NCI-H524 treated with DMSO at 0.1 percent for 48 hours (cell line): ENCODE results near the gene SYCE3.

ENCODE experiments used
- DNase-seq: peaks from one replicate; lab custom pipeline; 2025; lab: John Stamatoyannopoulos, UW

The SYCE3 gene

DNA sequence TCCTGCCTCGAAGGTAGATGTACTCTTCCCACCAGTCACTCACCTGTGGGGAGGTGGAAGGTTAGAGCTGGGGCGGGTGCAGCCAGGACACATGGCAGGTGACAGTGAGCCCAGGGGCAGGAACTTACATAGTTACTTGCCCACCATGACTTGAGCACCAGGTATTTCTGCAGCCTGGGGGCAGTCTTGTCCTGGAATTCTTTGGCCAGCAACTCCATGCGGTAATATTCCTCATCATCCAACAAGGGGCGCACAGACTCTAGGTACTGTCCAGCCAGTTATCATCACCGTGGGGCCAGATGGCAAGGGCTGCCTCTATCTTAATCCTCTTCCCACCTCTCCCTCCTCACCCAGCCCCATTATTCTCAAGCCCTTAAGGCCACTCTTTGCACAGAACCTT, 13.4 kb upstream of the SYCE3 start:
- DNase-seq: peak; percentile 88

GRCh38 chr22:50575426-50575941, 12.8 kb upstream of the SYCE3 start:
- no peak for DNase-seq

DNA sequence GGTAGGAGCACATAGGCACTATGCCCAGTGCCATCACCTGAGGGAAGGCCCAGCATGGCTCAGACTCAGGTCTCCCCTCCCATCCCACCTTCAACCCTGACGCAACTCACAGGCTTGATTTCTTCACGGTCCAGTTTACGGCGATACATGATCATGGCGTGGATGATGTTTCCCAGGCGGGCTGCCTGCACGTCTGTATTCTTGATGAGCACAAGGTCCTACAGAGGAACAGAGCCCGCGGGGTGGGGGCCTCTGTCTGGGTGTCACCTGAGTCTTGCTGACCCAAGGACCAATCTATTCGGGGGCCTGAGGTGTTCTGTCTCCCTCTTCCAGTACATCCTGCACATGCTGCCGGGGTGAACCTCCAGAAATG, 11.7 kb upstream of the SYCE3 start:
- no peak for DNase-seq

- no peak for DNase-seq
These were observed 11.0 kb upstream of the SYCE3 start for GRCh38 chr22:50573491-50574382.

DNA sequence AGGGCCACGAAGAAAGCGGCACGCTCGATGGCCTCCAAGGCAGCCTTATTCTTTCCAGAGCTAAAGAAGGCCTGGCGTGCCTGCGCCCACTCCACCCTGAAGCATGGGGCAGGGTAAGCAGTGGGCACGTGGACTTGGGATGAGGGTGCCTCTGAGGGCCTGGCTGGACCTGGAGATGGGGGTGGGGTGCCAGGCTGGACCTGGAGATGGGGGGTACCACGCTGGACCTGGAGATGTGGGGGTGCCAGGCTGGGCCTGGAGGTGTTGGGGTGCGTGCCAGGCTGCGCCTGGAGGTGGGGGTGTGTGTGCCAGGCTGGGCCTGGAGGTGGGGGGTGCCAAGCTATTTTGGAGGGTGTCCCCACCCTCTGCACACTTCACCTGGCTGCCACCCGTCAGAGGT, 10.2 kb upstream of the SYCE3 start:
- no peak for DNase-seq

- DNase-seq: no peak
These were observed 8.8 kb upstream of the SYCE3 start for GRCh38 chr22:50571264-50572175.

GRCh38 chr22:50570861-50571260, 8.1 kb upstream of the SYCE3 start:
- no peak for DNase-seq

- no peak for DNase-seq
These were observed 7.3 kb upstream of the SYCE3 start for GRCh38 chr22:50569896-50570535.

DNA sequence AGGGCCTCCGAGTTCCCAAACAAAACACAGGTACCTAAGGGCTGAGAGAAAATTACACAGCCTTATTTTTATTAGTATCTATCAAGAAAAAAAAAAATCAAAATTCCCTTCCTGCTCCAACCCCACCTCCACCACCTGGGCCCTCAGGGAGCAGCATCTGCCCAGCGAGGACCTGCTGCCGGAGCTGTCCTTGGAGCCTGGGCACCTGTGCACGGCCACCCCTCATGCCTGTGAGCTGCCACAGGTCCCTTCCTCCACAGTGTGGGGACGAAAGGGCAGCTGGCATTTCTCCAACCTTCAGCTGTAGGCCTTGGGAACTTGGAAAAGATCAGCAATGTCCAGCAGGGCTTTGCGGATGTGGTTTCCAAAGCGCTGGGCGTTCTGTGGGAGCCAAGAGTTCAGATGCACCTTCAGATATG, 6.3 kb upstream of the SYCE3 start:
- DNase-seq: no peak

DNA sequence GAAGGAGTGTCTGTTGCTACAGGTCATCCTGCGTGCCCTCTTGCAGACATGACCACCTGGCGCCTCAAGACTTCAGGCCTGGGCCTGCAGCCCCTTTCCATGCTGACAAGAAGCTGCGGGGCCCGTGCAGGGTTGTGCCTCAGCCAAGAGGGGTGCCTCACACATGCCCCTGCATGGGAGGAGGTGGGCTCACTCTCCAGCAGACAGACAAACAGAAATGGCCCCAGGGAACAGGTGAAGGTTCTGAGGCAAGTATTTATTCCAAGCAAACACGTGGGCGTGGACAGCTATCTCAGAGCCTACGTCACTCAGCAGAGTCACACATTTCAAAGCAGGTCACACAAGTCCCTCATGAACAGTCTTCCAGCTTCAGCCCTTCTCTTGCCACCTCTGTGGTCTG, 5.9 kb upstream of the SYCE3 start:
- DNase-seq: no peak

DNA sequence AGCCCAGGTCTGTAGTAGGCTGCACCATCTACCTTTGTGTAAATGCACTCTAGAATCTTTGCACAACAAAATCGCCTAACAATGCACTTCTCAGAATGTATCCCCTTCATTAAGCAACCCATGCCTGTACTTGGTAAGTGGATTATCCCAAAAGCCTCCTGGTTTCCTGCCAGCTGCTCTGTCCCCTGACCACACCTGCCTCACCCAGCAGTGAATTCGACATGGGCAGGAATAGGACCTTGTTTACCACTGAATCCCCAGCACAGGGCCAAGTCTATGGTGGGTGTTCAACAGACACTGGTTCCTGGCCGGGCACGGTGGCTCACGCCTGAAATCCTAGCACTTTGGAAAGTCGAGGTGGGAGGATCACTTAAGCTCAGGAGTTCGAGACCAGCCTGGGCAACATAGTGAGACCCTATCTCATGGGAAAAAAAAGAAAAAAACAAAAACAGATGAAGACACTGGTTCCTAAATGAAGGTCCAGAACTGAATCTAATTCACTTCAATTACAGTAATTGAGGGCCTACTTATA, 5.1 kb upstream of the SYCE3 start:
- DNase-seq: no peak

DNA sequence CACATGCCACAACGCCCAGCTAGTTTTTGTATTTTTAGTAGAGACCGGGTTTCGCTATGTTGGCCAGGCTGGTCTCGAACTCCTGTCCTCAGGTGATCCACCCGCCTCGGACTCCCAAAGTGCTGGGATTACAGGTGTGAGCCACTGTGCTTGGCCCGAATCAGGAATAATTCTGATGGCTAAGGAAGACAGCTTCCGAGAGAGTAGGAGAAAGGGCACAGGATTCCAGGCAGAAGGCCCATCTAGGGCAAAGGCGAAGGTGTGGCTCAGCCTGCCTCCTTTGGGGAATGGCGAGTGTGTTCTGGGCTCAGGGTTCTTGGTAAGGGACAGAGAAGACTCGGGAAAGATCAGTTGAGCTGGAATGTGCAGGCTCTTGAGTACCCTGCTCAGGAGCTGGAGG, 1.6 kb upstream of the SYCE3 start:
- no peak for DNase-seq

- DNase-seq: no peak
These were observed 868 bp upstream of the SYCE3 start for GRCh38 chr22:50563413-50564160.

DNA sequence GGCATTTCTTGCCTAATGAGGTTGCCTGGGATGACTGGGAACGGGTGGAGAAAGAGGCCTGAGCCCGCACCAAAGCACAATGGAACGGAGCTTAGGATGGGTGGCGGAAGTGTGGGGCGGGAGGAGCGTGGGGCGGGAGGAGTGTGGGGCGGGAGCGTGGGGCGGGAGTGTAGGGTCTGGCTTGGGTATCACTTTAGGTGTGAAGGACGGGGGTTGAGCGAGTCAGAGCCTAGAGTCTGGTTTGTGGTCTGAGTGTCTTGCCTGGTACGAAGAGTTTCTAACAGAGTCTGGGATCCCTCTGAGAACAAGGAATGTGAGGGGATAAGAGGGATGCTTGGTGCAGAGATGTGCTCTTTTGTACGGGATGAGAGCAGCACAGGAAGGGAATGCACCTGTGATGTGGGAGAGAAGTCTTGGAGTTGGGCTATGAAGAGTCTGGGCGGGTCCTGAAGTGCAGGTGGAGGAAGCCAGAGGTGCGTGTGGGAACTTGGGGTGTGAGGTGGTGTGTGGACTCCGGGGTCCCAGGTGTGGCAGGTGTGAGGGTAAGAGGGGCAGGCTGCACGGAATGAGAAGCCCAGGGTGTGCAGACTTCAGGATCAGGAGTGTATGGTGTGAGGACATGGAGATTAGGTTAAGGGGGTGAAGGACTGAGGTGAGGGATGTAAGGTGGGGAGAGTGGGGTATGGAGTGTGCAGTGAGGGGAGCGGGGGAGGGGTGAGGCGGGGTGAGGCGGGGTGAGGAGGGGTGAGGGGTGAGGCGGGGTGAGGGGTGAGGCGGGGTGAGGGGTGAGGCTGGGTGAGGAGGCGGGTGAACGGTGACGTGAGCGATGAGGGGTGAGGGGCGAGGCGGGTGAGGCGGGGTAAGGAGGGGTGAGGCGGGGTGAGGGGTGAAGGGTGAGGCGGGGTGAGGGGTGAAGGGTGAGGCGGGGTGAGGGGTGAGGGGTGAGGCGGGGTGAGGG, 1.0 kb downstream of the SYCE3 start:
- DNase-seq: no peak

- DNase-seq: no peak
These were observed 2.7 kb downstream of the SYCE3 start for GRCh38 chr22:50560034-50560433.

- DNase-seq: no peak
These were observed 6.0 kb downstream of the SYCE3 start for GRCh38 chr22:50556703-50557102.

GRCh38 chr22:50553310-50553709, 9.4 kb downstream of the SYCE3 start:
- no peak for DNase-seq

DNA sequence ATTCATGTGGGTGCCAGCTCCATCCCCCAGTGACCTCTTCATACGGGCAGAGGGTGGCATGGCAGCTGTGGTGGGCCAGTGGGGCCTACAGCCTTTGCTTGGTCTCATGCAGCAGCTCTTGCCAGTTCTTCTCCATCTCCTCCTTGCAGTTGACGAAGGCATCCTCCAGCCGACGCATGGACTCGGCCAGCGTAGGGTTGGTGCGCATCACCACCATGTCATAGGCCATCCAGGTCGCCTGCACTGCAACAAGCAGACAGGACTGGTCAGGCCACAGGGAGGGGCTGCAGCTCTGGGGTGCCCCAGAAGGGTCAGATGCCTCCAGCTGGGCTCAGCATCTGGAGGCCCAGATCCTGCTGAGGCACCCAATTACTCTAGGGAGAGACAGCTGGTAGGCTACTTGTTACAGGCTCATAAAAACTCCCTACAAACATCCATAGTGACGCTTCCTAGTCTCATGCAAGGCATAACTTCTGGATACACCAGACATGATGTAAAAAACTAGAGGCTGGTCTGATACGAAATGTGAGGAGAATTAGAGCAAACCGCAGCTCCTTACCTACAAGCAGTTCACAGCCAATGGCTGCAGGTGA, 11.5 kb downstream of the SYCE3 start:
- DNase-seq: no peak

DNA sequence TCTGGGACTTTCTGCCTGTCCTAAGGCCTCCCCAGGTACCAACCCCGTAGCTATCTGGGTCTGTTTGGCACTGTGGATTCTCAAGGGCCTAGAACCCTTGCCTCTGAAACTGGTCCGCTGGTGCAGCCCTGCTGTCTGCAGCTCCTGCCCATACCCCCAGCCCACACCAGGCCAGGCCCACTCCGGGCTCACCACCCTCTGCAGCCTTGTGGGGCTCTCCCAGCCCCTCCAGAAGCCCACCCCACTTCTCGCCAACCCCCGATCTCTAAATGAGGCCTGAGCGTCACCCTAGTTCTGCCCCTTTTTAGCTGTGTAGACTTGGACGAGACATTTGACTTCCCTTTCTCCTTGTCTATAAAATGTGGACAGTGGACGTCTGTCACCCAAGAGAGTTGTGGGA, 12.3 kb downstream of the SYCE3 start:
- DNase-seq: no peak
